ENCODE results near the gene EYA3.

GRCh38 chr1:28046716-28047115 lies 41.7 kb downstream of the EYA3 start:
- TF ChIP-seq CTCF (IDR thresholded peaks at IDR 0.05; ENCODE audit: low read depth, low read length): no peak
- no peak for TF ChIP-seq POLR2A (IDR thresholded peaks at IDR 0.05; ENCODE audit: extremely low read depth, insufficient read length)
